Mesenteric fat pad (tissue), 1 donor: ENCODE measurements around the gene RBMS3. TPM values are rescaled to one million over a fixed set of nuclear protein-coding genes. Genes with fewer than 3 reads are reported as not detected.
"Not testable (repeated sequence)": the region's sequence is repeated elsewhere in the genome, so short reads cannot be mapped to it uniquely, and the experiment has no call there.

Experiments
- DNase-seq: peaks from one replicate; pipeline ENCODE4 v3.0.0-alpha.2; 2020; ENCODE audit warnings: low spot score
- total RNA-seq: library from RNA; stranded (reverse); fragmentation: NEBNext Ultra II Directional; extraction: Animal tissue kit (Norgen Biotek cat#: 25700); gene quantifications from one replicate; pipeline ENCODE4 v1.2.1, GENCODE V29; 2021
- donor health status: DM: yes; HTN: yes; CAD: no.

Gene RBMS3
- total RNA-seq, 1 donor from 2014 or later: 127 TPM

- no peak for DNase-seq
Measured at GRCh38 chr3:29665688-29666087, 384.8 kb downstream of the RBMS3 start.

GRCh38 chr3:29668233-29668632 is 387.4 kb downstream of the RBMS3 start:
- no peak for DNase-seq

GRCh38 chr3:29668728-29669127 is 387.9 kb downstream of the RBMS3 start:
- no peak for DNase-seq

GRCh38 chr3:29670476-29670875 is 389.6 kb downstream of the RBMS3 start:
- not testable (repeated sequence) for DNase-seq

GRCh38 chr3:29677421-29677820 is 396.6 kb downstream of the RBMS3 start:
- DNase-seq: no peak

GRCh38 chr3:29679944-29680343 is 399.1 kb downstream of the RBMS3 start:
- no peak for DNase-seq

GRCh38 chr3:29683018-29683993 is 402.4 kb downstream of the RBMS3 start:
- no peak for DNase-seq

GRCh38 chr3:29686889-29687592 is 406.2 kb downstream of the RBMS3 start:
- DNase-seq: no peak

GRCh38 chr3:29690686-29691353 is 409.9 kb downstream of the RBMS3 start:
- DNase-seq: no peak

GRCh38 chr3:29693863-29694262 is 413.0 kb downstream of the RBMS3 start:
- DNase-seq: no peak

GRCh38 chr3:29694331-29694730 is 413.5 kb downstream of the RBMS3 start:
- DNase-seq: no peak

GRCh38 chr3:29694783-29695182 is 413.9 kb downstream of the RBMS3 start:
- DNase-seq: no peak

- DNase-seq: no peak
Measured at GRCh38 chr3:29695201-29695600, 414.3 kb downstream of the RBMS3 start.

- no peak for DNase-seq
Measured at GRCh38 chr3:29695643-29696198, 414.9 kb downstream of the RBMS3 start.

- DNase-seq: no peak
Measured at GRCh38 chr3:29696311-29696710, 415.4 kb downstream of the RBMS3 start.

GRCh38 chr3:29697989-29698388 is 417.1 kb downstream of the RBMS3 start:
- no peak for DNase-seq

- DNase-seq: no peak
Measured at GRCh38 chr3:29700256-29700655, 419.4 kb downstream of the RBMS3 start.

GRCh38 chr3:29701326-29701983 is 420.6 kb downstream of the RBMS3 start:
- no peak for DNase-seq

- DNase-seq: no peak
Measured at GRCh38 chr3:29705906-29706844, 425.3 kb downstream of the RBMS3 start.

GRCh38 chr3:29708884-29709283 is 428.0 kb downstream of the RBMS3 start:
- DNase-seq: no peak
